ENCODE data around the gene EDC4. TPM values are rescaled to one million over a fixed set of nuclear protein-coding genes. Genes with fewer than 3 reads are reported as not detected.
A peak's percentile ranks its signal among the peaks of the same experiment; 100 is the strongest.

The EDC4 gene
- polyA plus RNA-seq, 1 experiment, result 18.7 TPM

GRCh38 chr16:67917140-67917851 lies 44.4 kb downstream of the EDC4 start:
- H3K27ac ChIP-seq (ENCODE audit: low read depth, low read length), result peak overlapping the region; percentile 52
- no peak for TF ChIP-seq CTCF (IDR thresholded peaks at IDR 0.05; ENCODE audit: low read depth, low read length)
- ChIA-PET CTCF (interaction anchor here (1.5 kb wide), 1 partner anchor 101 kb away, joined by 8 read pairs; no protein-coding TSS in a partner anchor), POLR2A (interaction anchor here (0.6 to 1.5 kb wide), 2 partner anchors 33 to 111 kb away, joined by 3 read pairs; partner anchors contain the start of genes NRN1L, RANBP10 and TSNAXIP1)
- no peak overlapping the region for H3K4me3 ChIP-seq (ENCODE audit: low read depth, low read length)
- DNase-seq (ENCODE audit: low read depth, low spot score), result no peak
- H3K9me3 ChIP-seq (ENCODE audit: control insufficient read depth, insufficient read depth, low read length), result no peaks in the 10 kb centered on the region
- no peaks in the 10 kb centered on the region for H3K27me3 ChIP-seq (ENCODE audit: control insufficient read depth, insufficient read depth, low read length)

GRCh38 chr16:67917852-67918236 lies 45.0 kb downstream of the EDC4 start:
- Histone ChIP-seq H3K9me3 (ENCODE audit: control insufficient read depth, insufficient read depth, low read length) (no peaks in the 10 kb centered on the region), H3K27ac (ENCODE audit: low read depth, low read length) (peak overlapping the region; percentile 52), H3K27me3 (ENCODE audit: control insufficient read depth, insufficient read depth, low read length) (no peaks in the 10 kb centered on the region), H3K4me3 (ENCODE audit: low read depth, low read length) (no peak overlapping the region)
- CTCF ChIA-PET, result interaction anchor here (1.5 kb wide), 1 partner anchor 101 kb away, joined by 8 read pairs; no protein-coding TSS in a partner anchor
- TF ChIP-seq CTCF (IDR thresholded peaks at IDR 0.05; ENCODE audit: low read depth, low read length), result no peak
- no peak for DNase-seq (ENCODE audit: low read depth, low spot score)
- POLR2A ChIA-PET, result interaction anchor here (0.6 to 1.5 kb wide), 2 partner anchors 33 to 111 kb away, joined by 3 read pairs; partner anchors contain the start of genes NRN1L, RANBP10 and TSNAXIP1

DNA sequence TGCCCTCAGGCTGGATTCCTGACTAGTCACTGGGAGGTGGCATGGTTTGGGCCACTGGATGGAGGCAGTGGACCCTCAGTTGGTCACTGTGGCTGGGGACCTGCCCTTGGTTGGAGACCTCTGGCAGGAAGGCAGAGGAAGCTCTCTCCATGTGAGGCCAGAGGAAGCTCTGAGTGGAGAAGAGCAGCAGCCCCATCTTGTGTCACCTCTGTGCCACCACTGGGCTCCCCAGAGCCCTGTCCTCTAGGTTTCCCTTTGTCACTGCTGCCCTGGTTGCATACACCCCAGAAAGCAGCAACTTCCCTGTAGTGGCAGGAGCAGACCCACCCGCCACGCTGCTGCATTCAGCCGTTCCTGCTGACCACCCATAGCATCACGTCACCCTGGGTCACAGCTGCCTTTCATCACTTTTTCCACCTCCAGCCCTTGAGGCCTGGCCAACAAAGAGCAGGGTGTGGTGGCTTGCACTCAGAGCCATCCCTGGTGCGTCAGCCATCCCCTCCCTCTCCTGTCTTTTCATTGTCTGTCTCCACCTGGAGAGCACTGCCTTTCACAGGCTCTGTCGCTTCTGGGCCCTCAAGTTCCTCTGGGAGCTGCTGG lies 46.9 kb downstream of the EDC4 start:
- CTCF ChIA-PET, result interaction anchor here (1.2 kb wide), 1 partner anchor 36 kb away, joined by 3 read pairs; the partner anchor contains the start of gene NRN1L
- POLR2A ChIA-PET, result no interaction called here
- no peak for TF ChIP-seq CTCF (IDR thresholded peaks at IDR 0.05; ENCODE audit: low read depth, low read length)
- DNase-seq (ENCODE audit: low read depth, low spot score), result no peak
- Histone ChIP-seq H3K9me3 (ENCODE audit: control insufficient read depth, insufficient read depth, low read length) (no peaks in the 10 kb centered on the region), H3K4me3 (ENCODE audit: low read depth, low read length) (no peak overlapping the region), H3K27ac (ENCODE audit: low read depth, low read length) (no peak overlapping the region), H3K27me3 (ENCODE audit: control insufficient read depth, insufficient read depth, low read length) (no peaks in the 10 kb centered on the region)

DNA sequence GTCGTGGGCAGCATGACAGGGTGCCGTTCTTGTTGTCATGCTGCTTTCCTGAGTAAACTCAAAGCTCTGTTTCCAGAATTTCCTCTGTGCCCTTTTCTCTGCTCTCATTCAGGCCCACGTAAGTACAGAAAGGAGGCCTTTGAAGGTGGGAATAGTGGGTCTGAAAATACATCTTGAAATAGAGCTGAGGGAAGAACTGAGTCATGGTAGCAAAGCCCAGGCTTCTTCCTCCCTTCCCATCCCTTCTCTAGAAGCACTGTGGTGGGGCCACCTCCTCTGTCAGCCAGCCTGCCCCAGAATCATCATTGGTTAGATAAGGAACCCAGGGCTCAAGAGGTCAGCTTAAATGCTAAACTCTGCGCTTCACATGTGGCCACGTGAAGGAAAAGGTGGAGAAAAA lies 49.4 kb downstream of the EDC4 start:
- POLR2A ChIA-PET, result no interaction called here
- Histone ChIP-seq H3K4me3 (ENCODE audit: low read depth, low read length) (no peak overlapping the region), H3K27me3 (ENCODE audit: control insufficient read depth, insufficient read depth, low read length) (no peaks in the 10 kb centered on the region), H3K27ac (ENCODE audit: low read depth, low read length) (no peak overlapping the region), H3K9me3 (ENCODE audit: control insufficient read depth, insufficient read depth, low read length) (no peaks in the 10 kb centered on the region)
- TF ChIP-seq CTCF (IDR thresholded peaks at IDR 0.05; ENCODE audit: low read depth, low read length), result no peak
- CTCF ChIA-PET, result interaction anchor here (0.6 to 1.1 kb wide), 2 partner anchors 38 to 106 kb away, joined by 3 to 4 read pairs; partner anchors contain the start of gene NRN1L
- DNase-seq (ENCODE audit: low read depth, low spot score), result no peak

GRCh38 chr16:67922740-67923139 lies 49.9 kb downstream of the EDC4 start:
- no peaks in the 10 kb centered on the region for H3K27me3 ChIP-seq (ENCODE audit: control insufficient read depth, insufficient read depth, low read length)
- no peak overlapping the region for H3K27ac ChIP-seq (ENCODE audit: low read depth, low read length)
- POLR2A ChIA-PET, result no interaction called here
- no peak for DNase-seq (ENCODE audit: low read depth, low spot score)
- CTCF ChIA-PET, result interaction anchor here (0.6 to 1.1 kb wide), 2 partner anchors 38 to 106 kb away, joined by 3 to 4 read pairs; partner anchors contain the start of gene NRN1L
- TF ChIP-seq CTCF (IDR thresholded peaks at IDR 0.05; ENCODE audit: low read depth, low read length), result no peak
- no peaks in the 10 kb centered on the region for H3K9me3 ChIP-seq (ENCODE audit: control insufficient read depth, insufficient read depth, low read length)
- H3K4me3 ChIP-seq (ENCODE audit: low read depth, low read length), result no peak overlapping the region

Data from AG04450 (cell line).